K562 (cell line): ENCODE data around the gene KIF15. TPM values are rescaled to one million over a fixed set of nuclear protein-coding genes. Genes with fewer than 3 reads are reported as not detected.

Experiments
- CBX3 ChIP-seq, 2 experiments: IDR thresholded peaks; 1 replicate in 1 of 2; 2 replicates in 1 of 2; pipeline ENCODE4 v1.6.1; 2012; ENCODE audit warnings: inconsistent platforms in 2 of 2, low read length in 2 of 2, borderline replicate concordance in 1 of 2, control low read depth in 1 of 2
- CHD2 ChIP-seq: IDR thresholded peaks from 2 replicates; pipeline ENCODE4 v1.6.1; 2011; ENCODE audit warnings: low read depth, low read length
- E2F1 ChIP-seq: sonication (generic); formaldehyde crosslinking; IDR thresholded peaks from 2 replicates; pipeline ENCODE4 v1.8.1; 2023; ENCODE audit warnings: mild to moderate bottlenecking, missing genetic modification reagents, moderate library complexity
- E2F6 ChIP-seq, 2 experiments: IDR thresholded peaks; 2 replicates each; pipeline ENCODE4 v1.6.1; 2011; ENCODE audit warnings: borderline replicate concordance in 1 of 2, control low read depth in 1 of 2, low read depth in 1 of 2, low read length in 1 of 2, mild to moderate bottlenecking in 1 of 2, mixed read lengths in 1 of 2, moderate library complexity in 1 of 2; ENCODE audit not compliant: insufficient read depth in 1 of 2, insufficient read length in 1 of 2, poor library complexity in 1 of 2, severe bottlenecking in 1 of 2; ENCODE audit errors: extremely low read depth in 1 of 2
- ETS1 ChIP-seq: conservative IDR thresholded peaks from 2 replicates; pipeline ENCODE4 v1.6.1; 2011; ENCODE audit warnings: low read depth, mild to moderate bottlenecking, low read length; ENCODE audit not compliant: control insufficient read depth
- HIVEP1 ChIP-seq: fragments of 250-450 bp; sonication (Bioruptor Pico); IDR thresholded peaks from 2 replicates; pipeline ENCODE4 v1.4.0; 2020; ENCODE audit warnings: mild to moderate bottlenecking
- JUN ChIP-seq, 2 experiments: sonication (generic) in 1 of 2; formaldehyde crosslinking in 1 of 2; IDR thresholded peaks; 2 replicates each; pipeline versions ENCODE4 v1.6.1 to v1.8.0; 2012 to 2022; ENCODE audit warnings: borderline replicate concordance in 2 of 2, mild to moderate bottlenecking in 2 of 2, improper control_type of control experiment in 1 of 2, low read depth in 1 of 2, low read length in 1 of 2, missing genetic modification reagents in 1 of 2
- NR2F6 ChIP-seq: fragments of 450-650 bp; formaldehyde crosslinking; IDR thresholded peaks from 2 replicates; pipeline ENCODE4 v1.4.0; 2020; ENCODE audit warnings: mild to moderate bottlenecking
- RNF219 ChIP-seq: fragments of 250-450 bp; sonication (Bioruptor Pico); IDR thresholded peaks from 2 replicates; pipeline ENCODE4 v1.5.0; 2022; ENCODE audit warnings: mild to moderate bottlenecking
- ZBTB40 ChIP-seq, 2 experiments: fragments of 450-650 bp in 1 of 2; sonication (generic) in 1 of 2; formaldehyde crosslinking in 1 of 2; IDR thresholded peaks; 2 replicates each; pipeline versions ENCODE4 v1.7.1 to v1.9.0; 2016 to 2022; ENCODE audit warnings: inconsistent platforms in 1 of 2, mild to moderate bottlenecking in 1 of 2, missing genetic modification reagents in 1 of 2
- ZNF316 ChIP-seq: fragments of 450-650 bp; IDR thresholded peaks from 2 replicates; pipeline ENCODE4 v1.6.1; 2016
- polyA plus RNA-seq, 8 experiments: library from polyadenylated mRNA; depleted of rRNA in 4 of 8; stranded (reverse) in 5 of 8; unstranded in 3 of 8; fragments of >200 nt; fragmentation: Nextera tagmentation in 2 of 8; fragmentation: Illumina TruSeq in 1 of 8; extraction: Ambion mirVana in 2 of 8; extraction: Trizol in 1 of 8; gene quantifications; 2 replicates each; pipeline versions ENCODE4 v1.2.1 to v1.2.3, GENCODE V29; 2011 to 2014; ENCODE audit warnings: inconsistent platforms in 1 of 8, missing spikeins in 1 of 8
- total RNA-seq, 7 experiments: library from RNA; depleted of rRNA in 6 of 7; stranded (reverse); fragments of >200 nt in 6 of 7; fragmentation: Illumina TruSeq in 2 of 7; extraction: Trizol in 2 of 7; gene quantifications; 2 replicates each; pipeline versions ENCODE4 v1.2.1 to v1.2.3, GENCODE V29; 2011 to 2021; ENCODE audit warnings: low replicate concordance in 1 of 7

The KIF15 gene
- total and polyA plus RNA-seq, 9 of the 15 experiments (the other 6 are each of a cell fraction or from before 2014, with no cell fraction given), result 9.0 to 45.9 (median 26.0) TPM

GRCh38 chr3:44762170-44762677, 630 bp downstream of the KIF15 start (continued):
- TF ChIP-seq E2F6 (IDR thresholded peaks at IDR 0.05; ENCODE audit: borderline replicate concordance in 1 of 2, extremely low read depth in 1 of 2, insufficient read depth in 1 of 2, insufficient read length in 1 of 2, low read depth in 1 of 2, low read length in 1 of 2, poor library complexity in 1 of 2, severe bottlenecking in 1 of 2) (no peak), CHD2 (no peak), RNF219 (CRISPR knock-in tag) (no peak), ZBTB40 (IDR thresholded peaks at IDR 0.05) (no peak), ZBTB40 (CRISPR knock-in tag; IDR thresholded peaks at IDR 0.05) (no peak), ZNF316 (peak; percentile 59), HIVEP1 (CRISPR knock-in tag) (no peak), E2F1 (CRISPR knock-in tag) (no peak), NR2F6 (CRISPR knock-in tag) (no peak), ETS1 (no peak), CBX3 (IDR thresholded peaks at IDR 0.05; ENCODE audit: borderline replicate concordance in 1 of 2, low read length in 2 of 2) (no peak), JUN (IDR thresholded peaks at IDR 0.05; ENCODE audit: borderline replicate concordance, low read depth, low read length) (no peak), JUN (CRISPR knock-in tag; IDR thresholded peaks at IDR 0.05; ENCODE audit: borderline replicate concordance) (no peak)
